K562 (cell line): ENCODE measurements around the gene METTL14. TPM values are rescaled to one million over a fixed set of nuclear protein-coding genes. Genes with fewer than 3 reads are reported as not detected.

ENCODE experiments used
- ATAC-seq: fragments of 200-7000 bp; cut with Tn5 transposase; 3 replicates; pipeline ENCODE4 v1.9.1; 2020; ENCODE audit warnings: moderate library complexity
- BruUV-seq: library from RNA; stranded (reverse); fragments of 400-500 nt; replicated peaks from 2 replicates; lab custom pipeline; 2021; lab: Mats Ljungman, UMichigan
- CTCF ChIA-PET: fragments of 300-600 bp; formaldehyde crosslinking; extraction: SDS; loops from one replicate; lab custom pipeline; 2021; ENCODE audit warnings: low intra/inter-chr PET ratio; lab: Yijun Ruan, JAX
- POLR2A ChIA-PET: fragments of 300-600, 350-650 bp; sonication (Branson Sonifier 250); formaldehyde crosslinking; extraction: SDS; loops from one replicate; lab custom pipeline; 2021; ENCODE audit warnings: antibody characterized with exemption, inconsistent platforms; lab: Yijun Ruan, JAX
- DNase-seq, 4 experiments: peaks; one replicate each; pipeline versions ENCODE4 v3.0.0 to v3.0.0-alpha.2; 2011 to 2018; ENCODE audit warnings: low spot score in 3 of 4, mixed read lengths in 3 of 4; ENCODE audit errors: extremely low read depth in 1 of 4
- FAIRE-seq: peaks from 2 replicates; lab custom pipeline; 2011; peaks lifted over from hg19 to GRCh38; lab: Jason Lieb, UNC
- H2AFZ ChIP-seq: 2 replicates; pipeline ENCODE4 v1.6.0; 2011; ENCODE audit warnings: low read depth, low read length, control low read depth, inconsistent platforms
- H3K27ac ChIP-seq: fragments of 200-600 bp; 3 replicates; pipeline ENCODE4 v1.8.0; 2011; ENCODE audit warnings: low read depth, mild to moderate bottlenecking, control low read depth, inconsistent platforms, low read length, moderate library complexity, mixed read lengths; ENCODE audit errors: extremely low read depth
- H3K27me3 ChIP-seq, 2 experiments: fragments of 300-600 bp in 1 of 2; 2 replicates in 1 of 2; 3 replicates in 1 of 2; pipeline versions ENCODE4 v1.6.0 to v1.8.0; 2011; ENCODE audit warnings: inconsistent platforms in 2 of 2, low read length in 2 of 2, mild to moderate bottlenecking in 1 of 2, mixed read lengths in 1 of 2, moderate library complexity in 1 of 2; ENCODE audit not compliant: control insufficient read depth in 2 of 2, insufficient read depth in 2 of 2
- H3K36me3 ChIP-seq: fragments of 300-600 bp; 3 replicates; pipeline ENCODE4 v1.8.0; 2011; ENCODE audit warnings: mild to moderate bottlenecking, low read length, inconsistent platforms; ENCODE audit not compliant: control insufficient read depth, insufficient read depth
- H3K4me1 ChIP-seq, 2 experiments: fragments of 200-600 bp in 1 of 2; replicated peaks in 1 of 2; 2 replicates in 1 of 2; 3 replicates in 1 of 2; pipeline versions ENCODE4 v1.5.1 to v1.8.0; 2011; ENCODE audit warnings: inconsistent platforms in 2 of 2, low read length in 2 of 2, mild to moderate bottlenecking in 1 of 2, mixed read lengths in 1 of 2, moderate library complexity in 1 of 2; ENCODE audit not compliant: control insufficient read depth in 2 of 2, insufficient read depth in 2 of 2
- H3K4me2 ChIP-seq: 2 replicates; pipeline ENCODE4 v1.6.1; 2011; ENCODE audit warnings: low read length, control low read depth, inconsistent platforms, mixed read lengths; ENCODE audit not compliant: insufficient read depth
- H3K4me3 ChIP-seq: fragments of 200-600 bp; sonication (generic), shearing (Covaris generic); 2 replicates; pipeline ENCODE4 v1.5.1; 2016; ENCODE audit warnings: control low read depth, inconsistent platforms
- H3K79me2 ChIP-seq: fragments of 200-600 bp; 3 replicates; pipeline ENCODE4 v1.8.0; 2011; ENCODE audit warnings: low read length, inconsistent platforms; ENCODE audit not compliant: control insufficient read depth, insufficient read depth
- H3K9ac ChIP-seq, 2 experiments: 2 replicates each; pipeline versions ENCODE4 v1.6.0 to v1.6.1; 2011; ENCODE audit warnings: low read depth in 2 of 2, low read length in 2 of 2, control low read depth in 1 of 2, inconsistent platforms in 1 of 2, mild to moderate bottlenecking in 1 of 2, mixed read lengths in 1 of 2; ENCODE audit not compliant: insufficient read depth in 1 of 2
- H3K9me1 ChIP-seq: one replicate; pipeline ENCODE4 v1.6.0; 2011; ENCODE audit warnings: inconsistent platforms, mild to moderate bottlenecking, low read length, moderate library complexity; ENCODE audit not compliant: control insufficient read depth, insufficient read depth
- H3K9me3 ChIP-seq: replicated peaks from 2 replicates; pipeline ENCODE4 v1.5.1; 2011; ENCODE audit warnings: low read depth, low read length, inconsistent platforms; ENCODE audit not compliant: control insufficient read depth, insufficient read depth
- H4K20me1 ChIP-seq: replicated peaks from 2 replicates; pipeline ENCODE4 v1.6.1; 2011; ENCODE audit warnings: low read length, inconsistent platforms, mixed read lengths; ENCODE audit not compliant: control insufficient read depth, insufficient read depth
- CBFA2T3 ChIP-seq: fragments of 450-650 bp; IDR thresholded peaks from 2 replicates; pipeline ENCODE4 v1.6.1; 2017
- CXXC5 ChIP-seq: fragments of 250-450 bp; sonication (Bioruptor Pico); IDR thresholded peaks from 2 replicates; pipeline ENCODE4 v1.8.0; 2022; ENCODE audit warnings: inconsistent platforms, mild to moderate bottlenecking, moderate library complexity
- ESRRB ChIP-seq: fragments of 250-450 bp; sonication (Bioruptor Pico); IDR thresholded peaks from 2 replicates; pipeline ENCODE4 v1.5.0; 2020; ENCODE audit warnings: mild to moderate bottlenecking, moderate library complexity, borderline replicate concordance
- FOXJ2 ChIP-seq: fragments of 200-800 bp; sonication (Bioruptor generic); IDR thresholded peaks from 2 replicates; pipeline ENCODE4 v1.6.1; 2016; ENCODE audit warnings: missing genetic modification characterization, missing compliant biosample characterization
- HLTF ChIP-seq: fragments of 450-650 bp; IDR thresholded peaks from 2 replicates; pipeline ENCODE4 v1.6.1; 2016
- KAT8 ChIP-seq: fragments of 450-650 bp; IDR thresholded peaks from 2 replicates; pipeline ENCODE4 v1.6.1; 2016; ENCODE audit warnings: low read depth, mild to moderate bottlenecking
- MED1 ChIP-seq: sonication (generic); formaldehyde crosslinking; IDR thresholded peaks from 2 replicates; pipeline ENCODE4 v1.8.1; 2023; ENCODE audit warnings: missing genetic modification reagents, borderline replicate concordance
- NCOA1 ChIP-seq: fragments of 450-650 bp; IDR thresholded peaks from 2 replicates; pipeline ENCODE4 v1.6.1; 2016; ENCODE audit warnings: low read depth
- NKRF ChIP-seq: fragments of 450-650 bp; IDR thresholded peaks from 2 replicates; pipeline ENCODE4 v1.6.1; 2016; ENCODE audit warnings: borderline replicate concordance
- PRPF4 ChIP-seq: fragments of 200-400 bp; formaldehyde crosslinking; IDR thresholded peaks from one replicate; pipeline ENCODE4 v1.6.1; 2017; ENCODE audit warnings: low read length, low read depth, mild to moderate bottlenecking; ENCODE audit not compliant: insufficient read depth, poor library complexity, severe bottlenecking
- PYGO2 ChIP-seq: fragments of 450-650 bp; IDR thresholded peaks from 2 replicates; pipeline ENCODE4 v1.6.1; 2016; ENCODE audit warnings: mild to moderate bottlenecking, missing genetic modification characterization, moderate library complexity, missing compliant biosample characterization
- SREBF2 ChIP-seq: sonication (generic); formaldehyde crosslinking; IDR thresholded peaks from 2 replicates; pipeline ENCODE4 v1.4.0; 2020; ENCODE audit warnings: mild to moderate bottlenecking, missing genetic modification reagents
- U2AF2 ChIP-seq: fragments of 200-400 bp; formaldehyde crosslinking; optimal IDR thresholded peaks from 2 replicates; pipeline ENCODE3; 2017; ENCODE audit warnings: low read depth, mild to moderate bottlenecking, low read length
- ZNF124 ChIP-seq: sonication (generic); formaldehyde crosslinking; IDR thresholded peaks from 2 replicates; pipeline ENCODE4 v1.8.1; 2022; ENCODE audit warnings: missing genetic modification reagents
- ZNF212 ChIP-seq: fragments of 450-650 bp; formaldehyde crosslinking; IDR thresholded peaks from 2 replicates; pipeline ENCODE4 v1.4.0; 2020; ENCODE audit warnings: mild to moderate bottlenecking
- ZNF277 ChIP-seq: fragments of 250-450 bp; sonication (Bioruptor Pico); IDR thresholded peaks from 2 replicates; pipeline ENCODE4 v1.8.0; 2022; ENCODE audit warnings: inconsistent platforms, mild to moderate bottlenecking, moderate library complexity, borderline replicate concordance
- ZNF766 ChIP-seq: fragments of 200-800 bp; sonication (Bioruptor generic); conservative IDR thresholded peaks from 2 replicates; pipeline ENCODE4 v1.6.1; 2016; ENCODE audit warnings: missing genetic modification characterization, missing compliant biosample characterization
- ZNF79 ChIP-seq: fragments of 250-450 bp; sonication (Bioruptor Pico); IDR thresholded peaks from 2 replicates; pipeline ENCODE4 v1.4.0; 2020; ENCODE audit warnings: low read depth, mild to moderate bottlenecking, moderate library complexity
- WGBS: fragments of 100-300 bp; shearing (Covaris generic); methylation state at CpG from one replicate; pipeline ENCODE4 v1.1.6; 2016; ENCODE audit warnings: low coverage, mixed read lengths; ENCODE audit not compliant: insufficient coverage; ENCODE audit errors: missing lambda C conversion rate; 5-methylcytosine and 5-hydroxymethylcytosine counted together
- in situ Hi-C: fragments of 300-500 bp; cut with MboI; formaldehyde crosslinking; loops from 4 replicates; pipeline ENCODE4 v1.15.0; 2018; ENCODE audit warnings: inconsistent platforms, mixed read lengths
- intact Hi-C: fragments of 100-400 bp; cut with micrococcal nuclease; formaldehyde crosslinking; loops from 2 replicates; pipeline ENCODE4 v1.14.2; 2022
- polyA plus RNA-seq, 8 experiments: library from polyadenylated mRNA; depleted of rRNA in 4 of 8; stranded (reverse) in 5 of 8; unstranded in 3 of 8; fragments of >200 nt; fragmentation: Nextera tagmentation in 2 of 8; fragmentation: Illumina TruSeq in 1 of 8; extraction: Ambion mirVana in 2 of 8; extraction: Trizol in 1 of 8; gene quantifications; 2 replicates each; pipeline versions ENCODE4 v1.2.1 to v1.2.3, GENCODE V29; 2011 to 2014; ENCODE audit warnings: inconsistent platforms in 1 of 8, missing spikeins in 1 of 8
- total RNA-seq, 7 experiments: library from RNA; depleted of rRNA in 6 of 7; stranded (reverse); fragments of >200 nt in 6 of 7; fragmentation: Illumina TruSeq in 2 of 7; extraction: Trizol in 2 of 7; gene quantifications; 2 replicates each; pipeline versions ENCODE4 v1.2.1 to v1.2.3, GENCODE V29; 2011 to 2021; ENCODE audit warnings: low replicate concordance in 1 of 7

Gene METTL14
- total and polyA plus RNA-seq, 9 of the 15 experiments (the other 6 are each of a cell fraction or from before 2014, with no cell fraction given) = 16.7 to 42.4 (median 27.7) TPM

- Histone ChIP-seq H4K20me1 (0 out of 2 replicates have a peak, but pooled peaks cover 3% of the 10 kb centered on the region), H2AFZ (no peak overlapping the region), H3K27me3 (no peaks in the 10 kb centered on the region), H3K27ac (no peak overlapping the region), H3K4me3 (no peak overlapping the region), H3K4me1 (peaks cover 0 to 15% of the 10 kb centered on the region in 2 experiments; a peak in 3 of 5 replicates), H3K9me1 (no peaks in the 10 kb centered on the region), H3K79me2 (no peaks in the 10 kb centered on the region), H3K36me3 (peaks cover 43% of the 10 kb centered on the region), H3K9me3 (no peaks in the 10 kb centered on the region), H3K9ac (no peak overlapping the region), H3K4me2 (no peak overlapping the region)
- no peak for ATAC-seq
- no peak for DNase-seq
- intact Hi-C loops = no loop called here
- POLR2A ChIA-PET = no interaction called here
- 85% methylated on average over 5 of the region's 5 CpGs for WGBS
- in situ Hi-C loops = no loop called here
- no peak for FAIRE-seq
- CTCF ChIA-PET = interaction anchor here (0.6 kb wide), 1 partner anchor 83 kb away, joined by 3 read pairs; no protein-coding TSS in a partner anchor
- no TSS peak for BruUV-seq
- TF ChIP-seq MED1 (CRISPR knock-in tag) (no peak), ZNF79 (CRISPR knock-in tag) (no peak), ZNF766 (CRISPR knock-in tag) (no peak), CXXC5 (CRISPR knock-in tag) (no peak), NKRF (no peak), FOXJ2 (no peak), PYGO2 (no peak), U2AF2 (no peak), HLTF (no peak), ZNF212 (CRISPR knock-in tag) (no peak), NCOA1 (no peak), PRPF4 (no peak), ZNF277 (CRISPR knock-in tag) (no peak), ESRRB (CRISPR knock-in tag) (no peak), CBFA2T3 (no peak), KAT8 (no peak), SREBF2 (CRISPR knock-in tag) (no peak), ZNF124 (CRISPR knock-in tag) (no peak)
Measured at GRCh38 chr4:118762155-118762554, 77.0 kb downstream of the METTL14 start.
